HCEC 1CT (cell line): ENCODE results near the gene VPS35L.
A peak's percentile ranks its signal among the peaks of the same experiment; 100 is the strongest.

Source experiments
- DNase-seq: peaks from one replicate; pipeline ENCODE4 v3.0.0-alpha.2; 2017

The VPS35L gene

DNA sequence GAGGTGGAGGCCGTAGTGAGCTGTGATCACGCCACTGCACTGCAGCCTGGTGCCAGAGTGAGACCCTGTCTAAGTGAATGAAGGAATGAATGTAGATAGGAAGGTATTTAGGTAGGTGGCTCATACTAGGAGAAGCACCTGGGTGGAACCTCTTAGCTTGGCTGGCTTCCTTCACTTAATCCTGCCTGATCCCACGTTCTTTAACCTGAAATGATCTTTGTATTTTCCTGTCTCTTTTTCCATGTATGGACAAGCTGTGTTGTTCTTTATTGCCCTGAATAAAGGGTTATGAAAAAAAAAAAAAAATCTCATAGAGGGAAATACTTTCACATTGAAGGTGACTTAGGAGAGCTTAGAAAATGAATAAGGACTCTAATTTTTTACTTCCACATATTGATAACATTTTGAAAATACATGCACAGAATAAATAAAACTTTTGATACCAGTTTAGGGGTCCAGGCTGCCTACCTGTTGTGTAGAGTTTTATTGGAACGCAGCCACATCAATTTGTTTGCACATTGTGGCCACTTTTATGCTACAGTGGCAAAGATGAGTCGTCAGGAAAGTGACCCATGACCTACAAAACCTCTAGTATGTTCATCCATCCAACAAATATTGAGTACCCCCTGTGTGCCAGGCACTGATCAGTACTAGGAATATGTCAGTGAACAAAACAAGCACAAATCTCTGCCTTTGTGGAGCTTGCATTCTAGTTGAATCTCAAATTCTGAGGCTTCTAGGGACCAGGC, 44.6 kb downstream of the VPS35L start:
- no peak for DNase-seq

DNA sequence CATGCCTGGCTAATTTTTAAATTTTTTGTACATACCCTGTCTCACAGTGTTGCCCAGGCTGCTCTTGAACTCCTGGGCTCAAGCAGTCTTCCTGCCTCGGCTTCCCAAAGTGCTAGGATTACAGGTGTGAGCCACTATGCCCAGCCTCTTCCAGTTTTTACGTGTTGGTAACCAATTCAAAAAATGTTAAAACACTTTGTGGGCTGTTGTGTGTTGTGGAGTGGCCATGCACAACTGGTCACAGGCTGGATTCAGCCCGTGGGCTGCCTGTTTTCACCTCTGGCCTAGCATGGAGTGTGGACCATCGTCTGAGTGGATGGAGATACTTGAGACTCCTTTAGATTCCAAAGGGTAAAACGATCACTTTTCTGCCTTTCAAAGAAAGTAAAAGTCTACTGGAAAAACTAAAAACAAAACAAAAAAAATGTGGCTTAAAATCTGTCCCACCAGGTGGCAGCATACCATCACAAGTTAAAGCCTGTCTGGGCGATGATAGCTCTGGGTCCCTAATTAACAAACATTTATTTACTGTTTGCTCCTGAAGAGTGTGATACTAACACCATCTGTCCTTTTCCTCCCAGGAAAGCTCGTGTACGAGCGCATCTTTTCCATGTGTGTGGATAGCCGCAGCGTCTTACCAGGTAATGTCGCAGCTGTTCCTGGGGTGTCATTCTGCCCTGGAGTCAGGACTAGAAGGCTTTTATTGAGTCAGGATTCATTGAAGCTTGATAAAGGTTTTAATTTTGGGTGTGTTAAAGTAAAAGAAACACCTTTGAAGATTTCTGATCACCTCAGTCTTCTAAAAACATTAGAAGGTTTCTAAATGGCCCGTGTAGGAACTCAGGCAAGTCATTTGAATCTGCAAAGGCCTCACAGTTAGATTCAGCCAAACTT, 45.8 kb downstream of the VPS35L start:
- DNase-seq: peak; percentile 13

DNA sequence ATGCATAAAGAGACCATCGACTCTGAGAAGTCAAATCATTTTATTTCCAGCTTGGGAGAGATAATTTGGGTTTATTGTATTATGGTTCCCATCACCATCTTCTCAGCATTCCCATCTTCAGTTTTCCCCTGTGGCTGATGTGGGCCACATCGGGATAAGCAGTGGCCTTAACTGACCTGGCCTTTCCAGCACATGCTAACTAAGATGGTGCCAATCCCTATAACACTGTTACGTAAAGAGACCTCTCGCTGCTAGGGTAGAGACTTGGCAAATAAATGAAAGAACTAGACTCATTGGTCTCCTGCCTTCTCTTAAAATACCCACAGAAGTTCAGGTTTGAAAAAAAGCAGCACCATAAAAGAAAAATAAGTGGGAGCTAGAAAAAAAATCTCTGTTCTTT, 49.4 kb downstream of the VPS35L start:
- DNase-seq: no peak

- DNase-seq: no peak
Observed at GRCh38 chr16:19605701-19606100, 50.2 kb downstream of the VPS35L start.

GRCh38 chr16:19607616-19608280, 52.2 kb downstream of the VPS35L start:
- no peak for DNase-seq

GRCh38 chr16:19609359-19609758, 53.9 kb downstream of the VPS35L start:
- no peak for DNase-seq

GRCh38 chr16:19610200-19610599, 54.7 kb downstream of the VPS35L start:
- DNase-seq: no peak

GRCh38 chr16:19613834-19614233, 58.3 kb downstream of the VPS35L start:
- DNase-seq: no peak

GRCh38 chr16:19616241-19616640, 60.7 kb downstream of the VPS35L start:
- no peak for DNase-seq

- no peak for DNase-seq
Observed at GRCh38 chr16:19618876-19619275, 63.4 kb downstream of the VPS35L start.

DNA sequence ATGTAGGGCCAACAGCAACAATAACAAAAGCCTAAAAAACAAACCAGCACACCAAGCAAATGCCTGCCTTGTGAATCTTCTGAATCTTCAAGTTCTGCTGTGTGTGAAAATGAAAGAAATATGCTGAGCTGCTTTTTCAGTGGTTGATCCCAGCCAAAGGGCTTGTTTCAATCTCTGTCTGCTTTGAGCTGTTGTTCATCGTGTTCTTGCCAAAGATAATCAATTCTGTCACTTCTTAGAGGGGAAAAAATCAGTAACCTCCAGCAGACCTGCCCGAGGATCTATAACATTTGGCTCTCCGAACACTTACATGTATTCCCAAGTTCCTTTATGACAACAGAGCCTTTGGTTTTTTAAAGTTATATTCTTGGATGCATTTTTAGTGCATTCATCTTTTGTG, 65.9 kb downstream of the VPS35L start:
- DNase-seq: no peak

- DNase-seq: no peak
Observed at GRCh38 chr16:19625039-19625438, 69.5 kb downstream of the VPS35L start.

GRCh38 chr16:19636436-19637267, 81.1 kb downstream of the VPS35L start:
- no peak for DNase-seq

- no peak for DNase-seq
Observed at GRCh38 chr16:19639986-19640421, 84.5 kb downstream of the VPS35L start.

GRCh38 chr16:19642501-19642900, 87.0 kb downstream of the VPS35L start:
- no peak for DNase-seq

DNA sequence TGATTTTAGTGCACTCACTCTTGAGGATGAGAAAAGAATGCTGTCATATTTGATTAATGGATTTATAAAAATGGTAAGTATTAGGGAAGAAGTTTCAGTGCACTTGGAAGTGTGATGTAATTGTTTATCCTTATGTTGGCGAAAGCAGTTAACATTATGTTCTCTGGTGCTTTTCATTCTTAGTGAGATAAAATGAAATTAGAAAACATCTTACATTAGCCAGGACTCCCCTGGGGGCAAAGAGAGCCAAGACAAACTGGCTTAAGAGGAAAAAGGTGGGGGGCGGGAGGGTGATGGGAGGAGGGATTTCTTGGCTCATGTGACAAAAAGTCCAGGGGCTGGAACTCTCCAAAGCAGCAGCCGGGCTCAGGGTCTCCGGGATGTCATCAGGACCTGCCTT, 89.4 kb downstream of the VPS35L start:
- no peak for DNase-seq

DNA sequence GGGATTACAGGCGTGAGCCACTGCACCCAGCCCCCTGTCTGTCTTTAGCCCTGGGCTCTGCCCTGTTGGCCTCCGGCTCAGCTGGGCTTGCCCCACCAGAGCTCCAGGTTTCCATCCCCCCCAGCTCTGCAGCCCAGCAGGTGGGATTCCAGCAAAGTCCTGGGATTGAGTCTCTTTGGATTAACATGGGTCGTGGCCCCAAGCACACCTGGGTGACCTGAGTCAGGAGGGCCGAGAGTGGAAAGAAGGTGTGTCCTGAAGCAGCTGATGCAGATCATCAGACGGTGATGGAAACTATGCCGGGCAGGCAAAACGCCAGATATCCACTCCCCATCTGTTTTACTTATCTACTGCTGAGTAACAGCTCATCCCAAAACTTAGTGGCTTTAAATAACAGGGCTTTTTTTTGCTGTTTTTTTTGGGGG, 90.1 kb downstream of the VPS35L start:
- no peak for DNase-seq

GRCh38 chr16:19649980-19650379, 94.5 kb downstream of the VPS35L start:
- DNase-seq: no peak

- DNase-seq: no peak
Observed at GRCh38 chr16:19654147-19654546, 98.6 kb downstream of the VPS35L start.

GRCh38 chr16:19655242-19655777, 99.8 kb downstream of the VPS35L start:
- no peak for DNase-seq

- no peak for DNase-seq
Observed at GRCh38 chr16:19657831-19658230, 102.3 kb downstream of the VPS35L start.

DNA sequence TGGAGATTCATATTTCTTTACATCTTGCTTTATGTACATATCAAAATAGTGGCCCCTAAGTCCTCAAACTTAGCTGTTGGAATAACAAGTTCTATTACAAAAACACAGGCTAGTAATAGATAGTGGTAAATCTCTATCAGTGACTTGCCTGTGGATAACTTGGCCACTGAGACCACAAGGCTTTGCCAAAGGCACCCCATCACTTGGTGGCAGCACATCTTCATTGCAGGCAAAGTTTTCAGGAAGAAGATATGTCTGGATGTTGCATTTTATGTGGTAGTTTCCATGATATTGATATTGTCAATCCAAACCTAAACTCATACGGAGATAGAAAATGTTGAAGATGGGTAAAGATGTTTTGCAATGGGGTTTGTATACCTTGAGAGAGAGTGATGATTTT, 104.1 kb downstream of the VPS35L start:
- no peak for DNase-seq
